Measurements from ENCODE around the gene DPP6.

DPP6 gene

DNA sequence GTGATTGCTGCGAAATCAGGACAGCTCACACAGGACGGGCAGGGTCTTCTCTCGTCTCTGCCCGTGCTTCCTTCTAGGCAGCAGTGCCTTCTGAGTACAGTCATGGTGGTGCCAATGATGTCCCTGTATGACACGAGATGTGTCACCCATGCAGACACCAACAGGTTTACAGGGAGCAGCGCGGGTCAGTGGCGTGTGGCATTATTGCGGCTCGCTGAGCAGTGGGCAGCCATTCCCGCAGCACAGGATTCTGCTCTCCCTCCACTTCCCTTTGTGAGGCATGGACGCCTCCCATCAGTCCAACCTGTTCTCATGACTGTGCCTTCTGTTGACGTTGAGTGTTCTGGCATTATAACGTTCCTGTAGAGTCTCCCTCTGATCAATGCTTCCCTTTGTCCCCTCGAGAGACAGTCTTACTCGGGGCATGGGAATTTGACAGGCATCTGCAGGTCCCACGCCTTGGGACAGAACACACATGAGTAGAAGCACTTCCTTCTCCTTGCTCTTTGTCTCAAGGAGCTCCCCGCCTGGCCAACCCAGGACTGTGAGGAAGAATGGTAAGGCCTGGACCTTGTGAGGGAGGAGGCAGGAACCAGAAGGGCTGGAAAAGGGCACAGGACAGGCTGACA, 731.2 kb downstream of the DPP6 start:
- in situ Hi-C loops (cut with MboI; ENCODE audit: low sequenced_read_pairs): no loop called here

DNA sequence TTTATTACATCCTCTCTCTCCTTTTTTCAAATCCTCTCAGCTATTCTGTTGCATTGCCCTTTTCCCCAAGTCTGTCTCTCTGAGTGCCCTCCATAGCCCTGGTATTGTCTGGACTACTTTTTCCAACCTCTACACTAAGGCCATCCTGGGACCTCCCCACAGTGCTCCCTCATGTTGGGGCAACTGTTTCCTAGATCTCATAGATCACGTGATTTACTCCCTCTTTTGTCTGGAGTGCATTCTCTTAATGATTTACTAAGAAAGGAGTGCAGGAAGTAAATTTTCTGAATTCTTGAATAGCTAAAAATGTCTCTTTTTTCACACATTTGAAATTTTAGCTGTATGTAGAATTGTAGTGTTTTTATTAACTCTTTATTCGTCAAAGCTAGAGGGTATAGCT, 733.7 kb downstream of the DPP6 start:
- in situ Hi-C loops (cut with MboI; ENCODE audit: low sequenced_read_pairs): no loop called here

DNA sequence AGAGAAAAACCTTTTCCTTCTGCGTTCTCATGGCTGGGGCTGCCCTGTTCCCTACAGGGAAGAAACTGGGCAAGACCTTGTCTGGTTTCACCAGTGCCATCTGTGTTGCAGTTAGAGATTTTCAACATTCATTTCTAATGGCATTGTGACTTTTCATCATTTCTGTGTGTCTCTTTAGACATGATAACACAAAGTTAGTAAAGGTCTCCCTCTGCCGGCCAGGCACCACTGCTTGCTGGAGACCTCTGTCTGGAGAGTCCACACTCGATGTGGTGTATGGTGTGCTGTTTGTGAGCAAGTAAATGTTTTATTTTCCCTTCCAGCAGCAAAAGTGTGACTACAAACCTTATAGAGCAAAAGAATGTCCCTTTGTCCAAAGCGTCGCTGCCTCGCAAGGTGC, 737.2 kb downstream of the DPP6 start:
- in situ Hi-C loops (cut with MboI; ENCODE audit: low sequenced_read_pairs): no loop called here

DNA sequence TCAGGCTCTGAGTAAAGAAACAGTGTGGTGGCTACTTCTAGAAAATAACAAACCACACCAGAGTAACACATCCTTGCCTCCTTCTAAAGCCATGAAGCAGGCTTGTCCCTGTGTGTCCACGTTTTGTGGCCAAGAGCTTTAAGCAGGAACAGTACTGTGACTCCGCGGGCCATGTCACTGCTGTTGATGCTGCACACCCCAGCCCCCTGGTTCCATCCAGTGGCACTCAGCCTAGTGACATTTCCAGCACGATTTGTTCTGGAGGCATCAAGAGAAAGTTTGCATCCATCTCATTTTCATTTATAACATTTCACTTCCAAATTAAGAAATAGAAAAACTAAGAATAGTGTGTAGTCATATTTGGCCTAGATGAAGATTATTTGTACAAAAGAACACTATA, 739.4 kb downstream of the DPP6 start:
- in situ Hi-C loops (cut with MboI; ENCODE audit: low sequenced_read_pairs): no loop called here

DNA sequence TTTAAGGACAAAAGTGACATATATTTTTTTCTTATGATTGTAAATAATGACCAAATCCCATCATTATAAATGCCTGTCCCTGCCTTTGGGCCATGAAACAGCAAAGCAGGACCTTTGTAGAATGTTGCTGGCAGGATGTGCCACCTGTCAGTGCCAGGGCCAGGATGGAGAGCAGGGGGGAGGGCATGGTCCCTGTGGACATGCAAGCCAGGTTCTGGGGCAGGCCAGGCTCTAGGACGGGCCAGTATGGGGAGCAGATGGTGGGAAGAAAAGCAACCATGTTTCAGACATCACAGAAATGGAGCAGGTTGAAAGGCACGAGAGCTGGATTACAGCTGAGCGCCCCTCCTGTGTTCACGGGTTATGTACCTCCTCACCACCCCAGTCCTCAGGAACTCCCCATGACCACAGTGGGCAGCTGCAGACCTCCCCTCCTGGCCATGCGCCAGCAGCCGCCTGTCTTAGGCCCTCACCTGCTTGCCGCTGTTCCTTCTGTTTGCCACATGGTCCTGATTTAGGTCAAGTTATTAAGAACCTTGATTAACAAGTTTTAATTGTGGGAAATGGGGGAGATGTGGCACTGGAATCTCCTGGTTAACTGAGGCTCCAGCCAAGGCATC, 740.3 kb downstream of the DPP6 start:
- in situ Hi-C loops (cut with MboI; ENCODE audit: low sequenced_read_pairs): no loop called here

DNA sequence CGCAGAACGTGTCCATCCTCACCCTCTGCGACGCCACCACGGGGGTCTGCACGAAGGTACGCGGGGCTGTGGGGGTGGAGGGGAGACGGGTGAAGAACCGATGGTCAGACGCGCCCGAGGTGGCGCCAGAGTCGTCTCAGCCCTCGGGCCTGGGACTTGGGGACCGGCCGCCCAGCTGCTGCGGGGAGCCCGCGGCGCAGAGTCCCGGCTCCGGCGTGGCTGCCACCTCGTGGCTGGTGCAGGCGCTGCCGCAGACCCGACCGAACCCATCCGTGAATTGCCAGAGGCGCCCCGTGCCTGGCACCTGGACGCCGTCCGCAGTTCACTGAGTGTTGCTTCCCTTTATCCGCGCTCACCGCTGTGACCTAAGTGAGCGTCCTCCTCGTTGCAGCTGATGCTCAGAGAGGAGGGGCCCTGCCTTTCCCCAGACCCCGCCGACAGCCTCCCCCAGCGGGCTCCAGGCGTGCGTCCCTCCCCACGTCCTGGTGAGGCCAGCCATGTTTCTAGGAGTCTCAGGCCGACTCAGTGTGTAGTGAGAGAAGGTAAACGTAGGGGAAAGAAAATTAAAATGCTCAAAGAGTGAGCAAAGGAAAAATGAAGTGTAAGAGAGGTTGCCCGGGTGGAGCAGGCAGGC, 742.1 kb downstream of the DPP6 start:
- in situ Hi-C loops (cut with MboI; ENCODE audit: low sequenced_read_pairs): no loop called here

DNA sequence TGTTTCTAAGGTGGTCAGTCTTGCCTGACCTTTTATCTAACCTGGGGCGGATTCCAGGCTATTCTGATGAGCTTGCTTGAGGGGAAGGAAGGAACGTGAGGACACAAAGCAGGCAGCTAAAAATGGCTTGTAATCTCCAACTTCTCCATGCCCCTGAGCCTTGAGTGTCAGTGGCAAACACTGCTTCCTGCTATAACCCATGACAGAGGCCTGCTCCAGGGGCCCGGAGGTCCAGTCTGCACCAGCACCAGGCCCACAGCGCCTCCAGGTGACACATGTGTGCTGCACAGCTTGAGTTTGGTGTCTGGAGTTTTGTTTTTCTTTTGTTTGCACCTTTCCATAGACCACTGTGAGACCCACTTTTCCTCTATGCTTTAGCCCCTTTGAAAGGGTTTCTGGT, 742.8 kb downstream of the DPP6 start:
- in situ Hi-C loops (cut with MboI; ENCODE audit: low sequenced_read_pairs): no loop called here

DNA sequence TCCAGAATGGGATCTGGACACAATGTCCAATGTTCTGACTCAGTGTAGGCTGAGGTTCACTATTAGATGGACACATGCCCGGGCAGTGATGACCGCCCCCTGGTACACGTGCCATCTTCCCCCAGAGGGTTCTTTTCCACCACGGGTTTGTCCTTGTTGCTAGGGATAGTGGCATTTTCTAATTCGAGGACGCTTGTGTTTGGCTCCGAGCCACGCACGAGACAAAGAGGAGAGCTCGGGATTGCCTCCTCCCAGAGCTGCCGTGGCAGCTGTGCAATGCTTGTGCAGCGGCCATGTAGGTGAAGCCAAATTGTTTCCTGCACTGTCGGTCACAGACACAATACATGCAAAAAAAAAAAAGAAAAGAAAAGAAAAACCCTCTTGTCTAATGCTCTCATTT, 743.2 kb downstream of the DPP6 start:
- in situ Hi-C loops (cut with MboI; ENCODE audit: low sequenced_read_pairs): no loop called here

DNA sequence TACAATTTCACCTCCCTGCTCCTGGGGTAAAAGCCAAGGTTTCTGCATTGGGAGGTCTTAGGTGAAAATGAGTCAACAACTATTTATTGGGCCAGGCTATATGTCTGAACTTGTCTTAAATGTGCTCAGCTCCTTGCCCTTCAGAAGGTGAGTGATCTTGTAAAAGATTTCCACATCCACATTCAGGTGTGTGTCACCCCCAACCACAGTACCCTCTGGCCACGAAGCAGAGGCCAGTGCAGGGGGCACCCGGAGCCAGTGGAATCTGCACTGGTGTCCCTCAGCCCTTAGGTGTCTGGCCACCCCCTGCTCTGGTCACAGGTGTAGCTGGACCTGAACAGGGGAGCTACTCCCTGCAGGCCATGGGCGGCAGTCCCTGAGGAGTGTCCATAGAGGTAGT, 752.3 kb downstream of the DPP6 start:
- in situ Hi-C loops (cut with MboI; ENCODE audit: low sequenced_read_pairs): no loop called here

DNA sequence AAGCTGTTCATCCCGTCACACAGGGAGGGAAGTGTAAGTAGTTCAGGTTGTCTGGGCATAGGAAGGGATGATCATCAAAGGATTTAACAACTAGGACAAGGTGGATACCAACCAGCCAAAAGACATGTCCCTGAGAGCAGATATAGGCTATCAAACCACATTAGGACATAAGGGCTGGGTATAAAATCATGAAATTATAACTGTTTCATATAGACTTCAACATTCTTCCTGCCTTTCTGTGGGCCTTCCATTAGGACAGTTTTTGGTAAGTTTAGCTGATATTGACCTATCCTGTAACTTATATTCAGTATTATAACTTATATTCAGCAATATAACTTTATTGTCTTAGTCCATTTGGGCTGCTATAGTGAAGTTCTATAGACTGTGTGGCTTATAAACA, 759.8 kb downstream of the DPP6 start:
- in situ Hi-C loops (cut with MboI; ENCODE audit: low sequenced_read_pairs): no loop called here

DNA sequence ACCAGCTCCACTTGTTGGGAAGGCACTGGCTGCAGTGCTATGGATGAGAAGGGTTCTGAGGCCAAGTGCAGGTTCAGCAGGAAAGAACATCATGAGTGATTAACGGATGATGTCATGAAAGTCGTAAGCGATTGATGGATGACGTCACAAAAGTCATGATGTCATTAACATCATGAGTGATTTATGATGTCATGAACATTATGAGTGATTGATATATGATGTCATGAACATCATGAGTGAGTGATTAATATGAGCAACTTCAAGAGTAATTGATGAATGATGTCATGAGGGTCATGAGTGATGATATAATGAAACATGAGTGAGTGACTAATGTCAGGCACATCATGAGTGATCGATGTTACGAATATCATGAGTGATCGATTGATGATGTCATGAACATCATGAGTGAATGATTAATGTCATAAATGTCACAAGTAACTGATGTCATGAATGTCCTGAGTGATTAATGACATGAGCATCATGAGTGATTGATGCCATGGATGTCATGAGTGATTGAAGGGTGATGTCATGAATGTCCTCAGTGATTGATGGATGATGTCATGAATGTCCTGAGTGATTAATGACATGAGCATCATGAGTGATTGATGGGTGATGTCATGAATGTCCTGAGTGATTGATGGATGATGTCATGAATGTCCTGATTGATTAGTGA, 765.2 kb downstream of the DPP6 start:
- in situ Hi-C loops (cut with MboI; ENCODE audit: low sequenced_read_pairs): no loop called here

DNA sequence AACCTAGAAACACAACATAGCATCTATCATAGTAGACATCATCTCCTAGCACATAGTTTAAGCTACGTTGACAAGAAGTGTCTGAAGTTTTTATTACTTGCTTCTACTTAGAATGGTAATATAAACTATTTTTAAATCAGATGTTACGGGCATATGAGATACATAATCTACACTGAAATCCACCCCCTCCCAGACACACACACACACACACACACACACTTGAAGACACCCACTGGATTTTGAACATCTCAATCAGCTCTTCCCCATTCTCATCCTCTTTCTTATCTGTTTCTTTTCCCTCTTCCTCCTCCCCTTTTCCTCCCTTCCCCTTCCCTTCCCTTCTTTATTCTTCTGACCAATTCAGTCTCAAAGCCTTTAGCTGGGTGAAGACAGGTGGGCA, 774.8 kb downstream of the DPP6 start:
- in situ Hi-C loops (cut with MboI; ENCODE audit: low sequenced_read_pairs): no loop called here

DNA sequence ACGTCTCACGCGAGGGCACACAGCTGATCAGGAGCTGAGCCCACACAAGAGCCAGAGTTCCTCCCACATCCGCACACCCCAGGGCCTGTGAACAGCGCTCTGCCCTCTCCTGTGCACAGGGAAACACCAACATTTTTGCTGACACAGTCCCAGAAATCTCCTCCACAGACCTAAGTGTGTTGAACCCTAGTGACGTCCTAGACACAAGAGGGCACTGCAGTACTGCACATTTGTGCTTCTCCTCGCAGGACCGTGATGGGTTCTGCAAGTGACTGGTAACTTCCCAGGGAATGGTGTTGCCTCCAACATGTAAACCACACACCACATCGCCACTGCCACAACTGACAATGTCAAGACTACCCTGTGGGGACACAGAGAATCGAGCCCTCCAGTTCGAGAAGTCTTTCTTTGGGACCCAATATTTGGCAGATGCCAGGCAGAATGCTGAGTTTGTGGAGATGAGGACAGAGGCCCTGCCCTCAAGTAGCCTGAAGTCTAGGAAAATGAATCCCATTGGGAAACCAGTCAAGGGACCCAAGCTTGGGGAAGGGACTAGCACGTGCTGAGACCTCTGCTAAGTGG, 780.5 kb downstream of the DPP6 start:
- in situ Hi-C loops (cut with MboI; ENCODE audit: low sequenced_read_pairs): no loop called here

DNA sequence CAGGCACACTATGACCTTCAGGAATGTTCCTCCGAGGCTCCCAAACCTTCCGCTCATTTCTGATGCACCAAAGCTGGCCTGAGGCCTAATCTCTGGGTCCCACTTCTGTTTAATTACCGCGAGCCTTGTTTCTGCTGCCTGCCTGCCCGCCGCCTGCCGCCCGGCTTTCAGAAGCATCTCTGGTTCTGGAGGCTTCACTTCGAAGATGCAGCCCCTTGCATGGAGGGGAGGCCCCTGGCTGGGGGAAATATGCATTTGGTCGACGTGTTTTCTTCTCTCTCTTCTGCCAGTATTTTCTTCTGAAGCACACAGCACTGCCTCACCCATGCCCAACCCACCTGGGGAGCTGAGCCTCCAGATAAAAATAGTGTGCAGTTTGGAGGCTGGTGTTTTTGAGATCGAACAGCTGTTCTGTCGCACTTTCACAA, 783.8 kb downstream of the DPP6 start:
- in situ Hi-C loops (cut with MboI; ENCODE audit: low sequenced_read_pairs): no loop called here

DNA sequence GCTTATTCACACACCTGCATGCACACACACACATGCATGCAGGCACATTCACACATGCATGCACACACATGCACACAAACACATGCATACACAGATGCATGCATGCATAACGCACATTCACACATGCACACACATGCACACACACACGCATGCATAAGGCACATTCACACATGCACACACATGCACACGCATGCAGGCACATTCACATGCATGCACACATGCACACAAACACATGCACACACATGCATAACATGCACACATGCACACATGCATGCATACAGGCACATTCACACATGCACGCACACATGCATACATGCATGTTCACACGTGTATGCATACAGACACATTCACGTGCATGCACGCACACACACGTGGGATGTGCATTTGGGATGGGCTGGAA, 784.9 kb downstream of the DPP6 start:
- in situ Hi-C loops (cut with MboI; ENCODE audit: low sequenced_read_pairs): no loop called here

DNA sequence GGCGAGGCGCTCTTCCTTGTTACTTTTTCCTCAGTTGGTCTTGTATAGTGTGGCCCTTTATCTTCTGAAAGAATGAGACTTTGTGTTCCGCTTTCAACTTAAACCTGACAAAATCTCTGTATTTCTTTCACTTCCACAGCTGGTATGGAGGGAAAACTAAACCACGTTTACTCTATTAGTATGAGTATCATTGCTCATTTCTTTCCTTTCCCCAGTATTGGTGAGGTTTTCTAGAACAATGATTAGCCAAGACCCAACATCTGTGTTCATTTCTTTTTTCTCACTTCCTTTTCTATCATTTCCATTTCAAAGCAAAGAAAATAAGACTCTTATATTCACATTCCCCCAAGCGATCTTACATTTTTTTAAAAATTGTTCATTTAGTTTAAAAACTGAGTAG, 785.4 kb downstream of the DPP6 start:
- in situ Hi-C loops (cut with MboI; ENCODE audit: low sequenced_read_pairs): no loop called here

DNA sequence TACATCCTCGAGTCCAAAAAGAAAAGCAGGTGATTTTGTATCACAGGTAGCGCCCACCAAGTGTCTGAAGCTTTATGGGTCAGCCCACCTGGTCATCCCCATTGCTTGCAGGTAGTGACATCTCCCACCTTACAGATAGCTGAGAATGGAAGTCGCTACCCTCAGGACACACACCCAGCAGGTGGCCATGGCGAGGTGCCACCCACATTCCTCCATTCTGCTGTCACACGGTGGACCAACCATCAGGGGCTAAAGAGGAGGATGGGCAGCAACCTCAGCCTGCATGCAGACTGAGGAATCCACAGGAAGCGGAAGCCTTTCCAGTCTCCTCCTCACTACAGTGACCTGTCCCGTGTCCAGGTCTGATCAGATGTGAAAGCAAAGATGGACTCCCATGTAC, 787.9 kb downstream of the DPP6 start:
- in situ Hi-C loops (cut with MboI; ENCODE audit: low sequenced_read_pairs): no loop called here

DNA sequence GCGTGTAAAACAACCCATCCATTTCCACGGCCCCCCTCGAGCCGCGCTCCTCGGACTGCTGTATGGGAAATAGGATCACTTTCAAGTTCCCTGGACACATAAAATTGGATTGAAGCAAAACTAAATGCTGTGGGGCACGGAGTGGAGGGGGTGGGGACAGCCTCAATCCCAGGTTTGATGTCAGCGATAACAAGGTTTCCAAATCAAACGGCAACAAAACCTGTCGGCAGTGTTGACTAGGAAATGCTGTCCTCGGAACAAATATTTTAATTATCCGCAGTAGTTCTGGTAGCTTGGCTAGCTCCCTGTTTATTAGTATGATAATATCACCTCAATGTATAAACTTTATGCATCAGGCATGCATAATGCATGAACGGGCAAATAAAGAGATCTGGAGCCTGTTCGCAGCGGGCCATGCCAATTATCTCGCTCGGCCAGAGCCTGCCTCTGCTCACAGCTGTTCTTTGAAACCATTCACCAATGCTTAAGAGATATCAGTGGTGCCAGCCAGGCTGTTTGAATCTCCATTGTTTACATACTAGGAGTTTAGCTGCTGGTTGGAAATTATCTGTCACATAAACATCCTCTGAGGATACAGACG, 789.6 kb downstream of the DPP6 start:
- in situ Hi-C loops (cut with MboI; ENCODE audit: low sequenced_read_pairs): no loop called here

DNA sequence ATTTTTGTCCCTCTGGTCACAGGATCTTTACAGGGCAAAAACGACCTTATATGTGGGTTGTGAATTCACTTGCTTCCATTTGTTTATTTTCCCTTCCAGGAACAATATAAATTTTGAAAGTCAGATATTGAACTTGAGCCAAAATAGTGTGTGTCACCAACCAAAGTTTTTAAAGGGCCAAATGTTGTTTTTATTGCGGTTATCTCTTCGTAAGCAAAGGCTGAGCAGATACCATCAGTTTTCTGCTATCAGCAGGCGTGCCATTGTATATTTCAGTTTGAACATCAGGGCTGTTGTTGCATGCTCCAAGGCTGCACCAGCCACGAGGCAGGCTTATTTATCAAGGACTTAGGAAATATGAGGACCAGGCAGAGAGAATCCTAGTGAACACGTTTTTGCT, 790.4 kb downstream of the DPP6 start:
- in situ Hi-C loops (cut with MboI; ENCODE audit: low sequenced_read_pairs): no loop called here

DNA sequence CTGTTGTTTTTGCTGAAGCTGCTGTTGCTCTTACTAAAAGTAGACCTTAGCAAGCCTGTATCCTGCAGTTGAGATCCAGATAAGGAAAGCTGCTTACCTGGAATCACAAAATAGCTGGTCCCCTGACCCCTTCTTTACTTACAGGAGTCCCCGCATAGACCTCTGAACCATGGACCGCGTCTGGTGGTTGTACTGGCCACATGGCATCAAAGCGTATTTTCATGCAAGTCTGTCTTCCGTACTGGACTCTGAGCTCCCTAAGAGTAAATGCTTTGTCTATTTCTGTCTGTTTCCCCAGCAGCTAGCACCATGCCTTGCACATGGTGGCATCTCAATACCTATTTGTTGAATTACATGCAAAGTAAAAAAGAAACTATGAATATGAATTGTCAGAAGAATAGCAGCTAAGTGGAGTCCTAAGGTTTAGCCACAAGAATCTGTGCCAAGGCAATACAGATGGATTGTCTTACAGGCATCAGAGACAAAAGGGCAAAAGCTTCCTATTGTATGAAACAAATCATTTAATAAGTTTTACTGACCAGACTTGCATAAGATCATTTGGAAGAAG, 791.6 kb downstream of the DPP6 start:
- in situ Hi-C loops (cut with MboI; ENCODE audit: low sequenced_read_pairs): no loop called here

DNA sequence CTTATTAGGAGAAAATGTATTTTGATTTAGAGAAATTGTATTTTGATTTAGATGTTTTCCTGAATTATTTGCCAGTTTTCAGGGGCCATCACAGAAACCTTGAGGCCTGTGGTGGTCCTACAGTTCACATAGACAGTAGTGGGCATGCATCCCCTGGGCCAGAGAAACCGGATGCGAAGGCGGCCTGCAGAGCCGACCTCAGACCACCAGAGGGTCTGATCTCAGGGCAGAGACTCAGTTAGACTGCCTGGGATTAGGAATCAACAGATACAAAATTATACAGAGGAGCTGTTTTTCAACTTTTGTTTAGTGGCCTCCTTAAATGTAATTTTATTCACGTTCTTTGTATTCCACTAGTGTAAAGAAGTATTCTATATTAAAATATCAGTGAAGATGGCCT, 792.3 kb downstream of the DPP6 start:
- in situ Hi-C loops (cut with MboI; ENCODE audit: low sequenced_read_pairs): no loop called here

Data from HL-60/S4 (cell line).